HFFc6 (cell line): Measurements from ENCODE around the gene TBL1XR1. TPM values are rescaled to one million over a fixed set of nuclear protein-coding genes. Genes with fewer than 3 reads are reported as not detected.
"Not testable (repeated sequence)": the region's sequence is repeated elsewhere in the genome, so short reads cannot be mapped to it uniquely, and the experiment has no call there.

ENCODE experiments used
- DNase-seq: peaks from one replicate; pipeline ENCODE4 v3.0.0-alpha.2; 2018
- H3K27ac Mint-ChIP-seq: 2 replicates; pipeline ENCODE4 v1.8.0; 2020; ENCODE audit warnings: mild to moderate bottlenecking, mixed read lengths
- H3K27me3 Mint-ChIP-seq: 2 replicates; pipeline ENCODE4 v1.8.0; 2021; ENCODE audit warnings: mild to moderate bottlenecking, moderate library complexity, mixed read lengths; ENCODE audit not compliant: insufficient read depth
- H3K36me3 Mint-ChIP-seq: 2 replicates; pipeline ENCODE4 v1.8.0; 2021; ENCODE audit warnings: low read depth, mixed read lengths
- H3K4me1 Mint-ChIP-seq: 2 replicates; pipeline ENCODE4 v1.8.0; 2020; ENCODE audit warnings: low read depth, mixed read lengths
- H3K4me3 Mint-ChIP-seq: 2 replicates; pipeline ENCODE4 v1.8.0; 2020; ENCODE audit warnings: mild to moderate bottlenecking, moderate library complexity, mixed read lengths
- H3K9me3 Mint-ChIP-seq: 2 replicates; pipeline ENCODE4 v1.8.0; 2020; ENCODE audit warnings: mild to moderate bottlenecking, mixed read lengths
- CTCF ChIP-seq: fragments of 200-600 bp; sonication (generic); IDR thresholded peaks from 2 replicates; pipeline ENCODE4 v1.5.0; 2021; ENCODE audit warnings: antibody characterized with exemption, mild to moderate bottlenecking
- total RNA-seq, 6 experiments: library from RNA; stranded (reverse); fragmentation: NEBNext Ultra II Directional; extraction: Animal tissue kit (Norgen Biotek cat#: 25700); gene quantifications; 2 replicates in 1 of 6; 3 replicates in 5 of 6; pipeline ENCODE4 v1.2.3, GENCODE V29; 2021

TBL1XR1 gene
- total RNA-seq, 6 experiments from 2014 or later, result 89.5 to 131 (median 114) TPM

GRCh38 chr3:177208781-177209180 is 11.5 kb upstream of the TBL1XR1 start:
- H3K27ac Mint-ChIP-seq, result no peak overlapping the region
- H3K27me3 Mint-ChIP-seq, result peaks cover 2% of the 10 kb centered on the region; the same call in 1 of the 2 replicates
- no peak overlapping the region for H3K4me3 Mint-ChIP-seq
- no peak for TF ChIP-seq CTCF
- H3K4me1 Mint-ChIP-seq, result no peaks in the 10 kb centered on the region
- H3K9me3 Mint-ChIP-seq, result no peaks in the 10 kb centered on the region
- H3K36me3 Mint-ChIP-seq, result no peaks in the 10 kb centered on the region
- DNase-seq, result no peak

GRCh38 chr3:177208223-177208622 is 10.9 kb upstream of the TBL1XR1 start:
- no peak for TF ChIP-seq CTCF
- H3K36me3 Mint-ChIP-seq, result no peaks in the 10 kb centered on the region
- no peak for DNase-seq
- no peaks in the 10 kb centered on the region for H3K4me1 Mint-ChIP-seq
- no peaks in the 10 kb centered on the region for H3K27me3 Mint-ChIP-seq
- H3K27ac Mint-ChIP-seq, result no peak overlapping the region
- H3K4me3 Mint-ChIP-seq, result no peak overlapping the region
- H3K9me3 Mint-ChIP-seq, result no peaks in the 10 kb centered on the region

GRCh38 chr3:177206936-177207335 is 9.7 kb upstream of the TBL1XR1 start:
- DNase-seq, result no peak
- H3K9me3 Mint-ChIP-seq, result no peaks in the 10 kb centered on the region
- H3K27ac Mint-ChIP-seq, result no peak overlapping the region
- H3K36me3 Mint-ChIP-seq, result no peaks in the 10 kb centered on the region
- no peaks in the 10 kb centered on the region for H3K4me1 Mint-ChIP-seq
- H3K27me3 Mint-ChIP-seq, result no peaks in the 10 kb centered on the region
- TF ChIP-seq CTCF, result no peak
- no peak overlapping the region for H3K4me3 Mint-ChIP-seq

- peaks cover 2% of the 10 kb centered on the region for H3K4me1 Mint-ChIP-seq
- TF ChIP-seq CTCF, result no peak
- H3K27me3 Mint-ChIP-seq, result no peaks in the 10 kb centered on the region
- H3K9me3 Mint-ChIP-seq, result no peaks in the 10 kb centered on the region
- H3K27ac Mint-ChIP-seq, result no peak overlapping the region
- no peak overlapping the region for H3K4me3 Mint-ChIP-seq
- no peaks in the 10 kb centered on the region for H3K36me3 Mint-ChIP-seq
- DNase-seq, result no peak
Observed at GRCh38 chr3:177203689-177204395, 6.6 kb upstream of the TBL1XR1 start.

GRCh38 chr3:177203016-177203415 is 5.7 kb upstream of the TBL1XR1 start:
- DNase-seq, H3K9me3 Mint-ChIP-seq, H3K27me3 Mint-ChIP-seq, H3K27ac Mint-ChIP-seq, H3K4me3 Mint-ChIP-seq, H3K36me3 Mint-ChIP-seq: not testable (repeated sequence)
- H3K4me1 Mint-ChIP-seq, result peaks cover 10% of the 10 kb centered on the region

GRCh38 chr3:177201700-177202397 is 4.6 kb upstream of the TBL1XR1 start:
- no peak overlapping the region for H3K4me3 Mint-ChIP-seq
- no peak for TF ChIP-seq CTCF
- peaks cover 11% of the 10 kb centered on the region for H3K4me1 Mint-ChIP-seq
- DNase-seq, result no peak
- no peaks in the 10 kb centered on the region for H3K9me3 Mint-ChIP-seq
- no peak overlapping the region for H3K27ac Mint-ChIP-seq
- no peaks in the 10 kb centered on the region for H3K36me3 Mint-ChIP-seq
- H3K27me3 Mint-ChIP-seq, result no peaks in the 10 kb centered on the region
